Gastrocnemius medialis (tissue), 4 donors: ENCODE data around the gene TPRG1.

ENCODE experiments used
- CTCF ChIP-seq, 5 experiments: fragments of 450-650 bp in 3 of 5; fragments of 200-600 bp in 2 of 5; sonication (generic) in 2 of 5; IDR thresholded peaks in 4 of 5; conservative IDR thresholded peaks in 1 of 5; 1 replicate in 4 of 5; 2 replicates in 1 of 5; pipeline ENCODE4 v1.5.1; 2016 to 2019; ENCODE audit warnings: antibody characterized with exemption in 5 of 5, mild to moderate bottlenecking in 3 of 5, moderate library complexity in 3 of 5
- POLR2A ChIP-seq, 2 donors: fragments of 450-650 bp; IDR thresholded peaks; one replicate each; pipeline ENCODE4 v1.6.1; 2017; ENCODE audit warnings: antibody characterized with exemption in 2 of 2, mild to moderate bottlenecking in 2 of 2, moderate library complexity in 2 of 2

DNA sequence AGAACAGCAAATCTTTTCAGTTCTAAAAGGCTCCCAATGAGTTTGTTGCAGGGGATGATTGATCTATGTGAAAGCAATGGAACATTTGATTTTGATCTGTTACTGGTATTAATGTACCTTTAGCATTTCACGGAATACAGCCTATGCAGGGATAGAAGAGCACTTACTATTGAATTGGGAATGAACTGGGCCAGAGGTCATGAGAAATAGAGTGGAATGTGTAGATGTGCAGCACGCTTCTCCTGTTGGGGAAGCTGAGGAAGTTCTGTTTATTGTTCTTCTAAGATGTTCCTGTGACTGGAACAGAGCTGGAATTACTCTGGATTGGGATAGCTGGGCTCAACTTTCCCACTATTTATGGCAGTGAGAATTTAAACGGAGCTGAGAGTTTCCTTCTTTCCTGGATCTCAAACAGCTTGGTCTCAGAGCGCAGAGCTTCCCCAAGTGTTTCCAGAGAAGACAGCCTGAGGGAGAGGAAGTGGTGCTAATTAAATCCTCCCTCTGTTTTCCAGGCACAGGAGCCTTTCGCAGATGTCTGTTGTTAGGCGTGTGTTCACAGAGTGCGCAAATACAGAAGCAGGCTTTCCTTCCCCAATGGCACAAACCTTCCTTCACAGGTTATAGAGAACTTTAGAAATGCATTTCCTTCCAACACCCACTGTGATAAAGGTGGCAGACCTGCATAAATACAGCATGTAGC lies 32.5 kb downstream of the TPRG1 start:
- TF ChIP-seq CTCF (IDR thresholded peaks at IDR 0.05 in 4 of 5, conservative IDR thresholded peaks at IDR 0.05 in 1 of 5) (no peak), POLR2A (IDR thresholded peaks at IDR 0.05) (no peak)
